Measurements from ENCODE around the gene SOX21. TPM values are rescaled to one million over a fixed set of nuclear protein-coding genes. Genes with fewer than 3 reads are reported as not detected.
"Not testable (repeated sequence)": the region's sequence is repeated elsewhere in the genome, so short reads cannot be mapped to it uniquely, and the experiment has no call there.

SOX21 gene
- total RNA-seq, 3 donors from 2014 or later: not detected

DNA sequence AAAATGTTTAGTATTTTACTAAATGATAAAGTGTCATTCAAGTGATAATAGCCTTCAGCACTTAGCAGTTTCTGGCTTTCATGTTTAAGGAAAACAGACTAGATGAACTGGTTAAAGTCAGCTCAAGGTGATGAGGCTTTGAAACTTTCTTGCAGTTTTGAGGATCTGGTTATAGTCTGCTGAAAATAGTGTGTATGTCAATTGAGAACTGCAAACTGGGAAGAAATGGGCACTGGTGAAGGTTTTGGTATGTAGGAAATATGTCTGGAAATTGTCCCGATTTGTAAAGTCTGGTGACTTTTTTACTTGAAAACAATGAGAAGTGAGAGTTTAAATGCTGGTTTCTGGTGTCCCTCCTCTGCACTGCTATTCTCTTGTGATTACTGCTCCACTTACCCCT is 36.8 kb upstream of the SOX21 start:
- Histone ChIP-seq H3K9me3 (no peaks in the 10 kb centered on the region), H3K27me3 (no peaks in the 10 kb centered on the region), H3K4me1 (no peaks in the 10 kb centered on the region), H3K27ac (no peak overlapping the region), H3K36me3 (no peaks in the 10 kb centered on the region), H3K4me3 (no peak overlapping the region)
- no peak for DNase-seq (ENCODE audit: low spot score in 2 of 2)
- intact Hi-C loops (cut with DNase I; ENCODE audit: low total_unique reads): no loop called here
- TF ChIP-seq POLR2AphosphoS5 (IDR thresholded peaks at IDR 0.05): no peak

DNA sequence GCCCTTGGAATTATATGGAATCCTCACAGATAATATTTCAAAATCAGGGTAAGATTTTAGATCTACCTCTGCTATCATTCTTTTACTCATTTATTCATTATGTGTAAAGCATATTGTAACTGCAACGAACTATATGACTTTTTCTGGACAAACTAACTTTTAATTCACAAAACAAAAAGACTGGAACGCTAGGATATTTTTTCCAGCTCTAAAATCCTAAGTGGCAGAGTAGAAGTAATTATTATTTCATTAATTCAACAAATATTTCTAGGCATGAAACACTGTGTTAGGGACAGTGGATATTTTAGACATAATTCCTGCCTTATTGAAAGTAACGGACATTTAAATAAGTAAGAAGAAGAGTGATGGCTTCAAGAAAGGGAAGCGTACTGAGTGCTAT is 26.9 kb upstream of the SOX21 start:
- no peaks in the 10 kb centered on the region for H3K9me3 ChIP-seq
- no peak for DNase-seq (ENCODE audit: low spot score in 2 of 2)
- H3K36me3 ChIP-seq: no peaks in the 10 kb centered on the region
- no peak overlapping the region for H3K27ac ChIP-seq
- TF ChIP-seq POLR2AphosphoS5 (IDR thresholded peaks at IDR 0.05) (no peak), POLR2A (IDR thresholded peaks at IDR 0.05) (no peak)
- TF ChIP-seq, protein P1, sequence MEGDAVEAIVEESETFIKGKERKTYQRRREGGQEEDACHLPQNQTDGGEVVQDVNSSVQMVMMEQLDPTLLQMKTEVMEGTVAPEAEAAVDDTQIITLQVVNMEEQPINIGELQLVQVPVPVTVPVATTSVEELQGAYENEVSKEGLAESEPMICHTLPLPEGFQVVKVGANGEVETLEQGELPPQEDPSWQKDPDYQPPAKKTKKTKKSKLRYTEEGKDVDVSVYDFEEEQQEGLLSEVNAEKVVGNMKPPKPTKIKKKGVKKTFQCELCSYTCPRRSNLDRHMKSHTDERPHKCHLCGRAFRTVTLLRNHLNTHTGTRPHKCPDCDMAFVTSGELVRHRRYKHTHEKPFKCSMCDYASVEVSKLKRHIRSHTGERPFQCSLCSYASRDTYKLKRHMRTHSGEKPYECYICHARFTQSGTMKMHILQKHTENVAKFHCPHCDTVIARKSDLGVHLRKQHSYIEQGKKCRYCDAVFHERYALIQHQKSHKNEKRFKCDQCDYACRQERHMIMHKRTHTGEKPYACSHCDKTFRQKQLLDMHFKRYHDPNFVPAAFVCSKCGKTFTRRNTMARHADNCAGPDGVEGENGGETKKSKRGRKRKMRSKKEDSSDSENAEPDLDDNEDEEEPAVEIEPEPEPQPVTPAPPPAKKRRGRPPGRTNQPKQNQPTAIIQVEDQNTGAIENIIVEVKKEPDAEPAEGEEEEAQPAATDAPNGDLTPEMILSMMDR (IDR thresholded peaks at IDR 0.05): no peak
- no peak overlapping the region for H3K4me3 ChIP-seq
- H3K27me3 ChIP-seq: no peaks in the 10 kb centered on the region
- intact Hi-C loops (cut with DNase I; ENCODE audit: low total_unique reads): no loop called here
- H3K4me1 ChIP-seq: no peaks in the 10 kb centered on the region

DNA sequence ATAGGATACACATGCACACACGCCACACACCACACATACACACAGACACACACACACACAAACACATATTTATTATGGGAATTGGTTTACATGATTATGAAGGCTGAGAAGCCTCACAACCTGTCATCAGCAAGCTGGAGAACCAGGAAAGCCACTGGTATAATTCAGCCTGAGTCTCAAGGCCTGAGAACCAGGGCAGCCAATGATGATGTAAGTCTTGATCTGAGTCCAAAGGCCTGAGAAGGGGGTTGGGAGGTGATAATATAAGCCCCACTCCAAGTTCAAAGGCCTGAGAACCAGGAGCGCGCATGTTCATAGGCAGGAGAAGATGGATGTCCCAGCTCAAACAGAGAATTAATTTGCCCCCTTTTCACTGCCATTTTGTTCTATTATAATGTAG is 18.7 kb upstream of the SOX21 start:
- Histone ChIP-seq H3K4me3 (no peak overlapping the region), H3K4me1 (no peaks in the 10 kb centered on the region), H3K27me3 (no peaks in the 10 kb centered on the region), H3K27ac (no peak overlapping the region), H3K9me3 (peaks cover 5 to 12% of the 10 kb centered on the region in 2 donors), H3K36me3 (no peaks in the 10 kb centered on the region)
- no peak for DNase-seq (ENCODE audit: low spot score in 2 of 2)
- intact Hi-C loops (cut with DNase I; ENCODE audit: low total_unique reads): no loop called here
- TF ChIP-seq, protein P1 (IDR thresholded peaks at IDR 0.05): no peak
- TF ChIP-seq POLR2A (IDR thresholded peaks at IDR 0.05) (no peak), POLR2AphosphoS5 (IDR thresholded peaks at IDR 0.05) (no peak)

DNA sequence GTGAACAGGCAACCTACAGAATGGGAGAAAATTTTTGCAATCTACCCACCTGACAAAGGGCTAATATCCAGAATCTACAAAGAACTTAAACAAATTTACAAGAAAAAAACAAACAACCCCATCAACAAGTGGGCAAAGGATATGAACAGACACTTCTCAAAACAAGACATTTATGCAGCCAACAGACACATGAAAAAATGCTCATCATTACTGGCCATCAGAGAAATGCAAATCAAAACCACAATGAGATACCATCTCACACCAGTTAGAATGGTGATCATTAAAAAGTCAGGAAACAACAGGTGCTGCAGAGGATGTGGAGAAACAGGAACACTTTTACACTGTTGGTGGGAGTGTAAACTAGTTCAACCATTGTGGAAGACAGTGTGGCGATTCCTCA is 17.6 kb upstream of the SOX21 start:
- peaks cover 5 to 15% of the 10 kb centered on the region in 2 donors for H3K9me3 ChIP-seq
- H3K4me1 ChIP-seq; intact Hi-C loops (cut with DNase I; ENCODE audit: low total_unique reads); H3K36me3 ChIP-seq; H3K27ac ChIP-seq; H3K27me3 ChIP-seq; H3K4me3 ChIP-seq; DNase-seq (ENCODE audit: low spot score in 2 of 2): not testable (repeated sequence)

DNA sequence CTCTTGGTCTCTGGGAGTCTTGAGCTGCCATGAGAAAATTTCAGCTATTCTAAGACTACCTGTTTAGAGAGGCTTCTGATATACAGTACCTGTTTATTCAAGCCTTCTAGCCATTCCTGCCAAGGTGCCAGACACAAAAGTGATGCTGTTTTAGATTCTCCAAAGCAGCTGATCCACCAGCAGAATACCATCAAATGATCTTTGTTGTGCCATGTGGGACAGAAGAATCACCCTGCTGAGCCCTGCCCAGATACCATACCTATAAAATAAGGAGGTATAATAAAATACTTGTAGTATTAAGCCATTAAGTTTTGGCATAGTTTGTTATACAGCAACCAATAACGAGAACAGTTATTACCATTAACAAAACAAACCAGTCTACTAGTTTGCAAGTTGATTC is 14.1 kb upstream of the SOX21 start:
- TF ChIP-seq, protein P1 (IDR thresholded peaks at IDR 0.05): no peak
- TF ChIP-seq POLR2A (IDR thresholded peaks at IDR 0.05) (no peak), POLR2AphosphoS5 (IDR thresholded peaks at IDR 0.05) (no peak)
- H3K4me3 ChIP-seq: no peak overlapping the region
- H3K9me3 ChIP-seq: peaks cover 5 to 15% of the 10 kb centered on the region in 2 donors
- H3K36me3 ChIP-seq: no peaks in the 10 kb centered on the region
- H3K27ac ChIP-seq: no peak overlapping the region
- intact Hi-C loops (cut with DNase I; ENCODE audit: low total_unique reads): no loop called here
- no peaks in the 10 kb centered on the region for H3K4me1 ChIP-seq
- peaks cover 0 to 5% of the 10 kb centered on the region in 2 donors for H3K27me3 ChIP-seq
- DNase-seq (ENCODE audit: low spot score in 2 of 2): no peak

DNA sequence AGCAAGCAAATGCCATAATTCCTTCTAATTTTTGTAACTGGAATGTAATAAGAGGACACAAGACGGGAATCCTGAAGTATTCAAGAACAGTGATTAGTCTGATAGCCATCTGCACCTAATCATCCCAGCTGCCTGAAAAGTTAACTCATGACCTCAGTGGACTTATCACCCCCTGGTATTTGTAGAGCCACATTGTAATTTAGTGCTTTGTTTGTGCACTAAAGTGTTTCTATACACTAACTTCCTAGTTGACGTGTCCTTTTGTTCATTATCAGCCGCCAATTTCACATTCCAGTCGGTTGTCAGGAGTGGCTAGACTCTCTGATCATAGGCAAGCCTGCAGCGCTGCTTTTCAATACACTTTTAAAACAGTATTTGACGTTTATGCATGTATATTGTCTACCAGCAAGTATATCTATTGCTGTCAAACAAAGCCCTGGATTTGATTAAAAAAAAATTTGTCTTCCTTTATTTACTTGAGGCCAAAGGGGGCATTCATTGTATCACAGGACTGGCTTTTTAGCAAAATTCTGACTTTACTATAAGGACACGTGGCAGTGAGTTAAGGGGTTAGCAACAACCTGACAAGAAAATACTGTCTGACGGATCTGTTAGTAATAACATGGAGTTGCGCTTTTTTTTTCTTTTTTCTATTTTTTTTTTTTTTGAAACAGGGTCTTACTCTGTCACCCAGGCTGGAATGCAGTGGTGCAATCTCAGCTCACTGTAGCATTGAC is 10.4 kb upstream of the SOX21 start:
- Histone ChIP-seq H3K36me3 (no peaks in the 10 kb centered on the region), H3K4me1 (no peaks in the 10 kb centered on the region), H3K27ac (no peak overlapping the region), H3K27me3 (peaks cover 0 to 5% of the 10 kb centered on the region in 2 donors), H3K4me3 (no peak overlapping the region), H3K9me3 (peaks cover 5 to 15% of the 10 kb centered on the region in 2 donors)
- intact Hi-C loops (cut with DNase I; ENCODE audit: low total_unique reads): no loop called here
- DNase-seq (ENCODE audit: low spot score in 2 of 2): no peak
- no peak for TF ChIP-seq POLR2A (IDR thresholded peaks at IDR 0.05)
- TF ChIP-seq POLR2AphosphoS5 (IDR thresholded peaks at IDR 0.05): no peak
- TF ChIP-seq, protein P1 (IDR thresholded peaks at IDR 0.05): no peak

DNA sequence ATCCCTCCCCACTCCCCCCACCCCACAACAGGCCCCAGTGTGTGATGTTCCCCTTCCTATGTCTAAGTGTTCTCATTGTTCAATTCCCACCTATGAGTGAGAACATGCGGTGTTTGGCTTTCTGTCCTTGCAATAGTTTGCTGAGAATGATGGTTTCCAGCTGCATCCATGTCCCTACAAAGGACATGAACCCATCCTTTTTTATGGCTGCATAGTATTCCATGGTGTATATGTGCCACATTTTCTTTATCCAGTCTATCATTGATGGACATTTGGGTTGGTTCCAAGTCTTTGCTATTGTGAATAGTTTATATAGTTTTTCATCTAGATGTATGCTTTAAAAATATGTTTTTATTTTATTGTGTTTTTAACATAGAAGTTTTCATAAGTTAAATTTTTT is 6.4 kb upstream of the SOX21 start:
- H3K4me3 ChIP-seq; H3K27me3 ChIP-seq; intact Hi-C loops (cut with DNase I; ENCODE audit: low total_unique reads); H3K27ac ChIP-seq; H3K9me3 ChIP-seq; H3K4me1 ChIP-seq; H3K36me3 ChIP-seq; DNase-seq (ENCODE audit: low spot score in 2 of 2): not testable (repeated sequence)

Data from breast epithelium (tissue), 4 donors.